HL-60 (cell line): ENCODE results near the gene HSPD1.

ENCODE experiments used
- CTCF ChIP-seq: IDR thresholded peaks from one replicate; pipeline ENCODE4 v1.5.1; 2011; ENCODE audit warnings: low read length, control low read depth, inconsistent platforms; ENCODE audit not compliant: insufficient read depth
- GABPA ChIP-seq: IDR thresholded peaks from 2 replicates; pipeline ENCODE4 v1.6.1; 2012; ENCODE audit warnings: low read depth
- POLR2AphosphoS5 ChIP-seq: IDR thresholded peaks from 2 replicates; pipeline ENCODE4 v1.6.1; 2012; ENCODE audit warnings: low read depth
- REST ChIP-seq: IDR thresholded peaks from 2 replicates; pipeline ENCODE4 v1.6.1; 2012; ENCODE audit warnings: low read depth; ENCODE audit not compliant: insufficient replicate concordance
- SPI1 ChIP-seq: IDR thresholded peaks from 2 replicates; pipeline ENCODE4 v1.6.1; 2012; ENCODE audit warnings: low read depth, mild to moderate bottlenecking, borderline replicate concordance

- TF ChIP-seq CTCF, result no peak
- no peak for TF ChIP-seq POLR2AphosphoS5
- no peak for TF ChIP-seq REST
- no peak for TF ChIP-seq GABPA
- no peak for TF ChIP-seq SPI1
Measured at GRCh38 chr2:197513915-197514314, 14.3 kb upstream of the HSPD1 start.
